A549 treated with GW870086 at 1 μM for 4 hours (cell line): ENCODE measurements around the gene CCDC88C. TPM values are rescaled to one million over a fixed set of nuclear protein-coding genes. Genes with fewer than 3 reads are reported as not detected.

Experiments used
- total RNA-seq: library from RNA; stranded (reverse); fragments of 200-300 nt; extraction: Qiagen RNA extraction; gene quantifications from 5 replicates; pipeline ENCODE4 v1.2.3, GENCODE V29; 2022; ENCODE audit warnings: low read depth

Gene CCDC88C
- 5.5 to 7.4 TPM (median 6.2 TPM) in 5 replicates for total RNA-seq

GRCh38 chr14:91417120-91417982 is at the start of gene CCDC88C:
CCDC88C (minus strand) TSS chr14:91417820; CDS start chr14:91417690, 130 bp downstream.

GRCh38 chr14:91244501-91244901 is 173.1 kb downstream of the CCDC88C start, which contains the start of gene GPR68:
GPR68 (minus strand) TSS chr14:91244704; CDS start chr14:91235050, 9,654 bp downstream.

Other genes with a start within 250 kb of the CCDC88C start
- 0.06 to 0.16 TPM (median 0.12 TPM) in 4 of 5 replicates, not detected in the other for gene GPR68, start 173.1 kb downstream of the CCDC88C start, total RNA-seq
- gene PPP4R3A, start 92.5 kb upstream of the CCDC88C start, total RNA-seq: 65.6 to 75.3 TPM (median 69.2 TPM) in 5 replicates